Measurements from ENCODE around the gene OR1L6.

Gene OR1L6

DNA sequence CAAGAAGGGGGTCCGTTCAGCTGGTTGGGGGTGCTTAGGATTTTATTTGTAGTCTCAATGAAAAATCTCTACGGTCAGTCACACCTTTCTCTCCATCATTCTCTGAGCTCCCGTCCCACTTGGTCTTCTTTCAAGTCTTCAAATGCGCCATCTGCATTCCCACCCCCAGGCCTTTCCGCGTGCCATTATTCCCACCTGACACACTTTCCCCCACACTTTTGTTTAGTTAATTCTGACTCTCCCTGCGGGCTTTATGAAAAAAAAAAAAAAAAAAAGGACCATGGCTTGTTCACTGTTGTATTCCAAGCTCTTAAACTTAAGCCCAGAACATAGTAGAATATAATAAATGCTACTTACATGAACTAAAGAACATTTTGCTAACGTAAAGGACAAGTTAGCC lies 34.9 kb downstream of the OR1L6 start:
- no peak for TF ChIP-seq ZNF416 (tag by site-specific recombination; IDR thresholded peaks at IDR 0.05)
- no peak for TF ChIP-seq ZNF639 (tag by site-specific recombination; IDR thresholded peaks at IDR 0.05)
- TF ChIP-seq, protein P1, sequence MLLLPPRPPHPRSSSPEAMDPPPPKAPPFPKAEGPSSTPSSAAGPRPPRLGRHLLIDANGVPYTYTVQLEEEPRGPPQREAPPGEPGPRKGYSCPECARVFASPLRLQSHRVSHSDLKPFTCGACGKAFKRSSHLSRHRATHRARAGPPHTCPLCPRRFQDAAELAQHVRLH (tag by site-specific recombination; IDR thresholded peaks at IDR 0.05) = no peak
- TF ChIP-seq ZBTB1 (tag by site-specific recombination; IDR thresholded peaks at IDR 0.05) = no peak
- no peak for TF ChIP-seq ZNF138 (tag by site-specific recombination; IDR thresholded peaks at IDR 0.05; ENCODE audit: borderline replicate concordance)
- TF ChIP-seq ZNF324 (tag by site-specific recombination; IDR thresholded peaks at IDR 0.05) = no peak
- no peak for TF ChIP-seq ZNF112 (tag by site-specific recombination; IDR thresholded peaks at IDR 0.05)
- POLR2A ChIA-PET = interaction anchor here (0.7 kb wide), 1 partner anchor 36 kb away, joined by 3 read pairs; no protein-coding TSS in a partner anchor
- CTCF ChIA-PET = interaction anchor here (0.6 to 2.0 kb wide), 3 partner anchors 33 to 619 kb away, joined by 3 to 7 read pairs (median 4); no protein-coding TSS in a partner anchor

DNA sequence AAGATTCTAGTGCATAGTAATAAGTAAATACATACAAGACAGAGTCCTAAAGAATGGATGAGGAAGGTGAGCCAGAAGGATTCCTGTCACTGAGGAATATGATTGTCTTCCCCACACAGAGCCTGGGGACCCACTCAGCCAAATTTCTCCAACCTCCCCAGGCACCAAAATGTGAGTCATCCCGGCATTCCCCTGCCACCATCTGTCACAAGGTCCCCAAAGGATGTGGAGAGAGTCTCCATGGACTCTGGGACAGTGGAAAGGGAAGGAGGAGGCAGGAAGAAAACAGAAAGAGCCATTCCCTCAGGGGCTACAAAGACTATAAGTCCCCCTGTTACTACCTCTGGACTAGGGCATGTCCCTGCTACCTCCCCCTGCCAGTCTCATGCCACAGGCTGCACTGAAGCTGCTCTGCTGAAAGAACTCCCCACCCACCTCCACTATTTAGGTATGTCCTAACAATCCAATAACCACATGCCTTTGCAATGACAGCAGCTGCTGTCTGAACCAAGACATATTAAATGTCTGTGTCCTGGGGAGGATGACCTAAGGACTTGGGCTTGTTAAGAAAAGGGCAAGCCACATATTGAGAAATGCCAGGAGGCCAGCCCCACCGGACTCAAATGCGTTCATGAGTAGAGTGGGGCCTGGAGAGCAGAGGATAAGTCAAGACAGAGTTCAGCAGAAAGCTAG lies 36.0 kb downstream of the OR1L6 start:
- no peak overlapping the region for H3K27ac ChIP-seq (ENCODE audit: extremely low read depth, low read depth, low read length)
- H3K4me1 ChIP-seq (ENCODE audit: control insufficient read depth, insufficient read depth, low read length) = no peaks in the 10 kb centered on the region
- no peak overlapping the region for H3K4me3 ChIP-seq (ENCODE audit: low read depth, low read length)
- TF ChIP-seq ZNF146 (tag by site-specific recombination; IDR thresholded peaks at IDR 0.05) (no peak), TCF7L2 (IDR thresholded peaks at IDR 0.05; ENCODE audit: borderline replicate concordance, low read depth, low read length) (no peak), PRDM10 (tag by site-specific recombination; IDR thresholded peaks at IDR 0.05) (peak; percentile 76), ZNF423 (tag by site-specific recombination; IDR thresholded peaks at IDR 0.05) (no peak)
- H3K9me3 ChIP-seq (ENCODE audit: control insufficient read depth, insufficient read depth, low read depth, low read length) = no peaks in the 10 kb centered on the region
- ChIA-PET CTCF (interaction anchor here (1.0 to 2.0 kb wide), 3 partner anchors 30 to 679 kb away, joined by 4 to 7 read pairs (median 5); no protein-coding TSS in a partner anchor), POLR2A (no interaction called here)
- H3K36me3 ChIP-seq (ENCODE audit: control insufficient read depth in 2 of 2, insufficient read depth in 1 of 2, low read length in 2 of 2) = no peaks in the 10 kb centered on the region

More for the DNA sequence above, 34.9 kb downstream of the OR1L6 start:
- H3K27ac ChIP-seq (ENCODE audit: extremely low read depth, low read depth, low read length) = no peak overlapping the region
- no peaks in the 10 kb centered on the region for H3K4me1 ChIP-seq (ENCODE audit: control insufficient read depth, insufficient read depth, low read length)
- no peak overlapping the region for H3K4me3 ChIP-seq (ENCODE audit: low read depth, low read length)
- no peaks in the 10 kb centered on the region for H3K9me3 ChIP-seq (ENCODE audit: control insufficient read depth, insufficient read depth, low read depth, low read length)
- H3K36me3 ChIP-seq (ENCODE audit: control insufficient read depth in 2 of 2, insufficient read depth in 1 of 2, low read length in 2 of 2) = no peaks in the 10 kb centered on the region

GRCh38 chr9:122779181-122779580 lies 37.1 kb downstream of the OR1L6 start:
- CTCF ChIA-PET = interaction anchor here (1.0 to 2.0 kb wide), 4 partner anchors 29 to 680 kb away, joined by 3 to 7 read pairs (median 4); no protein-coding TSS in a partner anchor

More at GRCh38 chr9:122779181-122779580, 37.1 kb downstream of the OR1L6 start:
- POLR2A ChIA-PET = interaction anchor here (0.6 kb wide), 1 partner anchor 20 kb away, joined by 3 read pairs; no protein-coding TSS in a partner anchor
- Histone ChIP-seq H3K36me3 (ENCODE audit: control insufficient read depth in 2 of 2, insufficient read depth in 1 of 2, low read length in 2 of 2) (no peaks in the 10 kb centered on the region), H3K9me3 (ENCODE audit: control insufficient read depth, insufficient read depth, low read depth, low read length) (no peaks in the 10 kb centered on the region), H3K4me1 (ENCODE audit: control insufficient read depth, insufficient read depth, low read length) (no peaks in the 10 kb centered on the region), H3K27ac (ENCODE audit: extremely low read depth, low read depth, low read length) (no peak overlapping the region), H3K4me3 (ENCODE audit: low read depth, low read length) (no peak overlapping the region)
- TF ChIP-seq ZNF707 (tag by site-specific recombination; IDR thresholded peaks at IDR 0.05) (no peak), ZNF121 (tag by site-specific recombination; IDR thresholded peaks at IDR 0.05) (no peak), RBAK (tag by site-specific recombination; IDR thresholded peaks at IDR 0.05) (no peak), EGR2 (tag by site-specific recombination; IDR thresholded peaks at IDR 0.05; ENCODE audit: low read depth) (no peak)
